Bronchial epithelial cell (primary cell): Measurements from ENCODE around the gene BCLAF1. TPM values are rescaled to one million over a fixed set of nuclear protein-coding genes. Genes with fewer than 3 reads are reported as not detected.

Source experiments
- DNase-seq: peaks from one replicate; pipeline ENCODE4 v3.0.0-alpha.2; 2010; ENCODE audit warnings: low read depth
- FAIRE-seq: peaks from 2 replicates; lab custom pipeline; 2011; peaks lifted over from hg19 to GRCh38; lab: Jason Lieb, UNC
- H3K27me3 ChIP-seq: 2 replicates; pipeline ENCODE4 v1.5.1; 2011; ENCODE audit warnings: low read length; ENCODE audit not compliant: control insufficient read depth, insufficient read depth
- H3K36me3 ChIP-seq: 2 replicates; pipeline ENCODE4 v1.5.1; 2011; ENCODE audit warnings: low read length; ENCODE audit not compliant: control insufficient read depth, insufficient read depth
- H3K4me3 ChIP-seq: 2 replicates; pipeline ENCODE4 v1.5.1; 2011; ENCODE audit warnings: mild to moderate bottlenecking, low read depth, low read length, control low read depth
- CTCF ChIP-seq: IDR thresholded peaks from 2 replicates; pipeline ENCODE4 v1.5.1; 2011; ENCODE audit warnings: mild to moderate bottlenecking, moderate library complexity, low read length, control low read depth, inconsistent platforms; ENCODE audit not compliant: insufficient read depth, severe bottlenecking
- total RNA-seq: library from RNA; depleted of rRNA; stranded (reverse); fragments of >200 nt; gene quantifications from 2 replicates; pipeline ENCODE4 v1.2.1, GENCODE V29; 2014

BCLAF1 gene
- total RNA-seq, 1 donor from 2014 or later, result 50.3 TPM

DNA sequence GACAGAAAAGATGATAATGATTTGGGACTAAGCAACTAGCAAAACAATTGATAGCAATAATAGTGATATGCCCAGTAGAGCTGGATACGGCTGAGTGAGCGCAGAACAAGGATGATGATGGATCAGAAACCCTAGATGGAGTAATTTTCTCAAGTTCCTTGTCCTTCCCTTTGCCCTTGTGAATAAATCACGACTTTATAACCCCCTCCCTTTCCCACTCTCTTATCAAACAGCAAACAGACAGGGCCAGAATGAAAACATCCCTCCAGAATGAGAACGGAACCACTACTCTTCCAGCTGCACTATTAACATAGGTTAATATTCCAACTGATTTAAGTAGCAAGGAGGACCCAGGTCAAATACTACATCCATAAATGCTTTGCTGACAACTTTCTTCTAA lies 38.3 kb downstream of the BCLAF1 start:
- Histone ChIP-seq H3K4me3 (no peak overlapping the region), H3K27me3 (no peaks in the 10 kb centered on the region), H3K36me3 (no peaks in the 10 kb centered on the region)
- no peak for TF ChIP-seq CTCF
- DNase-seq (no peak), FAIRE-seq (no peak)

DNA sequence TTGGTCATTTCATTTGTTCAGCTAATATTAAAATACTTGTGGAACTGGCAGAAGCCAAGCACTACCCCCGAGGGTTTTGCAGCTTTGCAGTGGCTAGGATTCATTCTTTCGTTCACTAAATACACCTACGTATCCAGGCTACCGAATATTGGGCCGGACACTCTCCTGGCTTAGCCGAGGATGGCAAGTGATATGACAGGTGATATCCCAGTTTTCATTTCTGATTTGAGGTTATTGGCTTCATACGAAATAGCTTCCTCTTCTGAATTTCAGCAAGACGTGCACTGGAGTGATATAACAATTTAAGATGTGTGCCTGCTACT lies 39.0 kb downstream of the BCLAF1 start:
- FAIRE-seq, result no peak

GRCh38 chr6:136249811-136250685 lies 39.6 kb downstream of the BCLAF1 start, which contains the start of gene MTFR2:
MTFR2 (minus strand) TSS chr6:136250311; CDS start chr6:136249099, 1,212 bp downstream.
- no peaks in the 10 kb centered on the region for H3K36me3 ChIP-seq
- no peaks in the 10 kb centered on the region for H3K27me3 ChIP-seq
- no peak for TF ChIP-seq CTCF
- H3K4me3 ChIP-seq, result peak within 1 kb of the TSS; percentile 69
- DNase-seq, result peak; percentile 99
- FAIRE-seq, result peak; percentile 36

More for the DNA sequence above, 39.0 kb downstream of the BCLAF1 start:
- Histone ChIP-seq H3K27me3 (no peaks in the 10 kb centered on the region), H3K36me3 (no peaks in the 10 kb centered on the region), H3K4me3 (peak overlapping the region; percentile 69)
- DNase-seq, result no peak
- no peak for TF ChIP-seq CTCF

- no peak for FAIRE-seq
- no peak for TF ChIP-seq CTCF
- peak; percentile 25 for DNase-seq
- Histone ChIP-seq H3K27me3 (no peaks in the 10 kb centered on the region), H3K36me3 (no peaks in the 10 kb centered on the region), H3K4me3 (peak overlapping the region; percentile 69)
Observed at GRCh38 chr6:136249336-136249735, 40.3 kb downstream of the BCLAF1 start.

GRCh38 chr6:136244061-136244616 lies 45.5 kb downstream of the BCLAF1 start:
- no peak overlapping the region for H3K4me3 ChIP-seq
- no peak for TF ChIP-seq CTCF
- H3K36me3 ChIP-seq, result no peaks in the 10 kb centered on the region
- no peaks in the 10 kb centered on the region for H3K27me3 ChIP-seq
- DNase-seq (no peak), FAIRE-seq (no peak)
